Fibroblast of the aortic adventitia (primary cell): ENCODE measurements around the gene TAP2. TPM values are rescaled to one million over a fixed set of nuclear protein-coding genes. Genes with fewer than 3 reads are reported as not detected.
A peak's percentile ranks its signal among the peaks of the same experiment; 100 is the strongest.

ENCODE experiments used
- DNase-seq: peaks from one replicate; pipeline ENCODE4 v3.0.0-alpha.2; 2010; ENCODE audit warnings: low read depth
- H3K4me3 ChIP-seq: 2 replicates; pipeline ENCODE4 v1.5.1; 2011; ENCODE audit warnings: low read depth, mild to moderate bottlenecking, control low read depth, low read length, moderate library complexity
- total RNA-seq: library from RNA; depleted of rRNA; stranded (reverse); fragments of >200 nt; gene quantifications from 2 replicates; pipeline ENCODE4 v1.2.3, GENCODE V29; 2012; ENCODE audit warnings: low replicate concordance
- TF ChIP-seq, protein P1 (sequence below): IDR thresholded peaks from 2 replicates; pipeline ENCODE4 v1.5.1; 2011; ENCODE audit warnings: mild to moderate bottlenecking, low read length, control low read depth, inconsistent platforms; ENCODE audit not compliant: insufficient read depth

Gene TAP2
- total RNA-seq, 1 donor = 12.4 TPM

DNA sequence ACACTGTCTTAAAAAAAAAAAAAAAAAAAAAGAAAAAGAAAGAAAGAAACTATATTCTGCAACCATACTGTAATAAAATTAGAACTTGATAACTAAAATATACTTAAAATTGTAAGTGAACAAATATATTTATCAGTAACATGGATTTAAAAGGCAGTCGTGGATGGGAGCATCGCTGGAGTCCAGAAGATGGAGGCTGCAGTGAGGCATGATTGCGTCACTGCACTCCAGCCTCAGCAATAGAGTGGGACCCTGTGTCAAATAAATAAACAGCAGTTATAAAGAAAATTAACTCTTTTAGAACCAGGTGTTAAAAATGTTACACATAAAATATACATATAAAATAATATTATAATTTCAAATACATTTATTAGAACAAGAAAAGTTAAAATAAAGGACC is 24.2 kb upstream of the TAP2 start:
- H3K4me3 ChIP-seq = no peak overlapping the region
- no peak for DNase-seq
- TF ChIP-seq, protein P1, sequence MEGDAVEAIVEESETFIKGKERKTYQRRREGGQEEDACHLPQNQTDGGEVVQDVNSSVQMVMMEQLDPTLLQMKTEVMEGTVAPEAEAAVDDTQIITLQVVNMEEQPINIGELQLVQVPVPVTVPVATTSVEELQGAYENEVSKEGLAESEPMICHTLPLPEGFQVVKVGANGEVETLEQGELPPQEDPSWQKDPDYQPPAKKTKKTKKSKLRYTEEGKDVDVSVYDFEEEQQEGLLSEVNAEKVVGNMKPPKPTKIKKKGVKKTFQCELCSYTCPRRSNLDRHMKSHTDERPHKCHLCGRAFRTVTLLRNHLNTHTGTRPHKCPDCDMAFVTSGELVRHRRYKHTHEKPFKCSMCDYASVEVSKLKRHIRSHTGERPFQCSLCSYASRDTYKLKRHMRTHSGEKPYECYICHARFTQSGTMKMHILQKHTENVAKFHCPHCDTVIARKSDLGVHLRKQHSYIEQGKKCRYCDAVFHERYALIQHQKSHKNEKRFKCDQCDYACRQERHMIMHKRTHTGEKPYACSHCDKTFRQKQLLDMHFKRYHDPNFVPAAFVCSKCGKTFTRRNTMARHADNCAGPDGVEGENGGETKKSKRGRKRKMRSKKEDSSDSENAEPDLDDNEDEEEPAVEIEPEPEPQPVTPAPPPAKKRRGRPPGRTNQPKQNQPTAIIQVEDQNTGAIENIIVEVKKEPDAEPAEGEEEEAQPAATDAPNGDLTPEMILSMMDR = no peak

DNA sequence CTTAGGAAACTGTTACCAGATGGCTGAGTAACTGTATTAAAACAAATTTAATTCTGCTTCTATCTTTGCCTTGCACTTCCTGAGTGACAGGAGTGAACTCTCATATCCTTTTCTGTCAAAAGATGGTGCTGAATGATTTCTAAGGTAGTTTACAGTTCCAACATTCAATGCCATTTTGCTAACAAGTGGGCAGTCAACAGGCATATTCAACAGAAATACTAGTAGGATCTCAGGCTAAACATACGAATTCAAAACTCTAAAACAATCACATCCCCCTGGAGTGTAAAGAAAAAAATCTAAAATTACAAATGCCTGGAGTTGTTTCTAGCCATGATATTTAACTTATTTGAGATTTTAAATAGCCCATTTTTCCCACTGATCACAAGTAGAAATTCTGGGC is 22.1 kb upstream of the TAP2 start:
- no peak overlapping the region for H3K4me3 ChIP-seq
- TF ChIP-seq, protein P1 = no peak
- DNase-seq = no peak

DNA sequence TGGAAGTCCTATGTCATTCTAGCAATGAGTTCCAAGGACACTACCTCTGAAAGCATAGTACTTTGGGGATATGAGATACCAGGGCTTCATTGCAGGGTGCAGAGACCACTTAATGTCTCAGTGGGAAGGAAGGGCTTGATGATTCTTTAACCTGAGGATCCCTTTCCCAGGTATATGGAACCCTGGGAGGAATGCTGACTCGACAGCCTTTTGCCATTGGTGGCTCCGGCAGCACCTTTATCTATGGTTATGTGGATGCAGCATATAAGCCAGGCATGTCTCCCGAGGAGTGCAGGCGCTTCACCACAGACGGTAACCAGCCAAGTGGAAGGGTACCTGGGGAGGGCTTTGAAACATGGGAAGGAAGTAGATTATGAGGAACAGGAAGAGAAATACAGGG is 19.7 kb upstream of the TAP2 start:
- DNase-seq = no peak
- no peak overlapping the region for H3K4me3 ChIP-seq
- TF ChIP-seq, protein P1 = no peak

DNA sequence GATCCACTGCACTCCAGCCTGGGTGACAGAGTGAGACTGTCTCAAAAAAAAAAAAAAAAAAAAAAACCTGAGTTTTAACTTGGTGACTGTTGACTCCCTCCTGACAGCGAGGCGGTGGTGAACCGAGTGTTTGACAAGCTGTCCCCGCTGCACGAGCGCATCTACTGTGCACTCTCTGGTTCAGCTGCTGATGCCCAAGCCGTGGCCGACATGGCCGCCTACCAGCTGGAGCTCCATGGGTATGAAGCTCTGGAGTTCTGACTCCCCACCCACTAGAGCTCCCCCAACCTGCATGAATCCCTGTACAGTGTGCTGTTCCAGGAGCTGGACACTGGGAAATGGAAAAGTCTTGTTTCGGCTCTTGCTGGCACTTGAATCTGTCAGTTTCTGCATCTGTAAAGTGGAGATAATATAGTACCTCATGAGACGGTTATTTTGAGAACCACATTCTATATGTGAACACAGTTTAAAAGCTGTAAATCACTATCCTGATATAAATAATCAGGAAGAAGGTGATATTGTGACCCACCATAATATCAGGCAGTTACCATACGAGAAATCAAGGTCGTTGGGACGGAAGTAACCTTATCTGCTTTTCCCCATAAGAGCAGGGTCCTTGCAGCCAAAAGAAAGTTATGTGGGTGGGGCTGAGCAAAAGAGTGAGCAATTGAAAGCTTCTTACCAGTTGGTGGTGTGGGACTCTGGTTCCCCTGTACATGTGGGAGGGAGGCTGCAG is 18.8 kb upstream of the TAP2 start:
- no peak overlapping the region for H3K4me3 ChIP-seq
- TF ChIP-seq, protein P1 = no peak
- DNase-seq = no peak

DNA sequence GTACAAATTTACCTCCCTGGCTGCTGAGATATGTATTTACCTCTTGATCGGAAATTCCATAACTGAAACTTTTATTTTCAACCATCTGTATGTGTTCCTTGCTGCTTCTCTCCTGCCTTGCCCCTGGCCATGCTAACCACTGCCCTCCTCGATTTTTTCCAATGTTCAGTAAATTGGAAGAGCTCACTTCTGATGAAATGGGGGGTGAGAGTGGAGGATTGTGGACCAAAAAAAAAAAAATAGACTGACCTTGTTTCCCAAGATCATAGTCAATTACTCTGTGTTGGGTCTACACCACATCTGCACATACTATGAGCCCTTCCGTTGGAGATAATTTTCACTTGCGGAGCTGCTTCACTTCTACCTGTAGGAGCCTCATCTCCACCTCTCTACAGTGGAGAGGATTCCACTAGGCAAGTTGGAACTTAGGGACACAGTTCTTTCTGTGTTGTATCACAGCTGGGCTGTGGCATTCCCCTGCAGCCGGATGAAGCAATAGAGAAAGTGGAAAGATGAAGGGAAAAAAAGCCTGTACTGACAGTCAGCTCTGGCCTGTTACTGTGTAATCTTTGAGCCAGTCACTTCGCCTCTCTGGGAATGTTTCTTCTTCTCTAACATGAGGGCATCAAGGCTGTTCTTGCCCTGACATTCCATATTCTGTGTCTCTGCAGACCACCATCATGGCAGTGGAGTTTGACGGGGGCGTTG is 17.1 kb upstream of the TAP2 start:
- H3K4me3 ChIP-seq = no peak overlapping the region
- TF ChIP-seq, protein P1 = no peak
- DNase-seq = no peak

DNA sequence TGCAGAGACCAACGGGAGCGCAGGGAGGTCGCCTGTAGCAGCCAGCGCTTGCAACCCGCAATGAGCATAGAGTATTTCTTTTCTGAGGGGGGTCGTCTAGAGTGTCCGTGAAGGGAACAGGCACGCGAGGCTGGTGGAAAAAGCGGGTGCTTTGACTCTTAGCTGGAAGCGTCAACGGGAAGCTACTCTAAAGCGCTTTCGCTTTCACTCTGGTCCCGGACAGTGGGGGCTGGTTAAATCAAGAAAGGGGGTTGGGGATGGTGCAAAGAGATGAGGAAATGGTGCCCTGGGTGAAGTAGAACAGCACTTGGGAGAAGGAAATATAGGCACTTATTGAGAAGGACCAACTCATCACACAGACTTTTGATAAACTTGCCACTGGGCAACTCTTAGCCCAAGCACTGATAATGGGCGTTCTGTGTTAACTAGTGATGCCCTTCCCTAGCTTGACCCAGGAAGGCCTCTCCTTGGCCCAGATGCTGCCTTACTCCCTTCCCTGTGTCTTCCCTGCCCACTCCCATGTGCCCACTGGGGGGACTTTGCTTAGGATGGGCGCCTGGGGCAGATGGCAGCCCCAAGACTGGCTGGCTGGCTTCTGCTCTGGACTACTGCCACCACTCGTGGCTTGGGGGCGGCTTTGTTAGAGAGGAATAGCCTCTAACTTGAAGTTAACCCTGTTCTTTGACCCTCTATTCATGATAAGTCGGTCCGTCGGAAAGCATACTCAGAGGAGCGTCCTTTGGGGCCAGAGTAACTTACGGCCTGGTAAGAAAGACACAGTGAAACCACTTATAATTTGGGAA is 16.0 kb upstream of the TAP2 start:
- peak; percentile 50 for DNase-seq
- peak overlapping the region; percentile 93 for H3K4me3 ChIP-seq
- TF ChIP-seq, protein P1 = no peak
